HG03354 (cell line): ENCODE data around the gene CASP8AP2.
"Not testable (repeated sequence)": the region's sequence is repeated elsewhere in the genome, so short reads cannot be mapped to it uniquely, and the experiment has no call there.

Experiments
- ATAC-seq: cut with Tn5 transposase; IDR thresholded peaks from one replicate; pipeline ENCODE4 v1.9.1; 2021; ENCODE audit warnings: mild to moderate bottlenecking; ENCODE audit not compliant: unreplicated experiment, poor library complexity, severe bottlenecking

The CASP8AP2 gene

DNA sequence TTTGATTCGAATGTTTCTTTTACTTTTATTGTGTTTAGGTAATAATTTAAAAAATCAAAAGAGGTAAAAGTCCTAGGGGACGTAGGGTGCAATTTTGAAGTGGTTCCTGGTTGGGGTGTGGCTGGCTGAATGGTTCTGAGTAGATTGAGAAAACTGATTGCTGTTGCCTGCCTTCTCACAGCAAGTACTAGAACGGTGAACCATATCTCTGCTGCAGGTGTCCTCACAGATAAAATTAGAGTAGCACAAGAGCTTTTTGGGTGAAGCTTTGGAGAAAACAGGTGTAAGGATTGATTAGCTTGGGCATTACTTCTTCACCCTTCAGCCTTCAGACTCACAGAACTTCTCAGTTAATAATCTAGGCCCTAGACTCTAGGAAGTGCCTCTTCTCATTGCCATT lies 44.8 kb downstream of the CASP8AP2 start:
- no peak for ATAC-seq

DNA sequence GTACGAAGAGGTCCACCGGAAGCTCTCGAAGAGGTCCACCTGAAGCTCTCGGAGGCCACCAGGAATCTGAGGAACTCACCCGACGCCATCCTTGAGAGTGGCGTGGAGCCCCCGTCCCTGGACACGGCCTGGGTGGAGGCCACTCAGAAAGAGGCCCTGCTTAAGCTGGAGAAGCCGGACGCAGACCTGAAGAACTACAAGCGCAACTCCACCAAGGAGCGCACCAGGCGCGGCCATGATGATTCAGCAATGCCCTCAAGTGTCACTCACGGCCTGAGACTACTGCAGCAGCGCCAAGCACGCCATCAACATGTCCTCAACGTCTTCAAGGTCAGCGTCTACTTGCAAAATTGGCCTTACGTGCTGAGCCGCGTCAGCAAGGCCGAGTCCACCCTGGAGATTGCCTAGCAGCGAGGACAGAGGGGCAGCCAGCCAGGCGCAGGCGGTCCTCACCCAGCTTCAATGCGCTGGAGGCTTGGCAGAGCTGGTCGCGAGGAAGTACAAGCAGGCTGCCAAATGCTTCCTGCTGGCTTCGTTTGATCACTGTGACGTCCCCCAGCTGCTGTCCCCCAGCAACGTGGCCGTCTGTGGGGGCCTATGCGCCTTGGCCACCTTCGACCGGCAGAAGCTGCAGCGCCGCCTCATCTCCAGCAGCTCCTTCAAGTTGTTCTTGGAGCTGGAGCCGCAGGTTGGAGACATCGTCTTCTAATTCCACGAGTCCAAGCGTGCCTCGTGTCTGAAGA lies 56.9 kb downstream of the CASP8AP2 start:
- no peak for ATAC-seq

DNA sequence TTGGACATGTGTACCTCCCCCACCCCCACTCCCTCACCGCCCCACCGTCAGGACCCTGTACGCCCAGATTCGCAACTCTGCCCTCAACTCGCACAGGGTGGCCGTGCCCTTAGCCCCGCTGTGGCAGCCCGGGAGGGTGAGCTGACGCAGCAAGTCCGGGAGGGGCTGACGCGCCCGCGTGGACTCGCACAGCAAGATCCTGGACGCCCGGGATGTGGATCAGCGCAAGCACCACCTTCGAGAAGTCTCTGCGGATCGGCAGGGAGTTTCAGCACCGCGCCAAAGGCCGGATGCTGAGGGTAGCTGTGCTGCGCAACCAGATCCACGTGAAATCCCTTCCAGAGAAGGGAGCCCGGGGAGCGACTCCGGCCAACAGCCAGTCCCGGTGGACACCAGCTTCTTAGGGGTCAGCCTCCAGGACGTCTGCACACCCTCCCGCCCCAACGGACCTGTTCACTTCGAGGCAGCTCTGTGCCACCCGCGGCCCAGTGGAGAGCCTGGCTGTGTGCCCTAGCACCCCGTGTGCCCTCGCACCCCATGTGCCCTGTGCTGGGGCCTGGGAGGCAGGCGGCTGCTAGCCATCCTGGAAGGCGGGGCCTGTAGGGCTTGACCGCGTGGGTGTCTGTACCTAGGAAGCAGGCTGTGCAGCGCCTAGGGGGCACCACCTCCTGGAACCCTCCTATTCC lies 57.9 kb downstream of the CASP8AP2 start:
- ATAC-seq = no peak

DNA sequence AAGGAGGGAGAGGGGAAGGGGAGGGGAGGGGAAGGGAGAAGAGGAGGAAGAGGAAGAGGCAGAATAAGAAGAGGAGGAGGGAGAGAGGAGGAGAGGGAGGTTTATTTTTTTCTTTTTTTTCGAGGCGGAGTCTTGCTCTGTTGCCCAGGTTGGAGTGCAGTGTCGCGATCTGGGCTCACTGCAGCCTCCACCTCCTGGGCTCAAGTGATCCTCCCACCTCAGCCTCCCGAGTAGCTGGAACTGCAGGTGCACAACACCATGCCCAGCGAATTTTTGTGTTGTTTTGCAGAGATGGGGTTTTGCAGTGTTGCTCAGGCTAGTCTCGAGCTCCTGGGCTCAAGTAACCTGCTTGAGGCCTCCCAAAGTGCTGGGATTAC lies 58.4 kb downstream of the CASP8AP2 start:
- ATAC-seq = no peak

DNA sequence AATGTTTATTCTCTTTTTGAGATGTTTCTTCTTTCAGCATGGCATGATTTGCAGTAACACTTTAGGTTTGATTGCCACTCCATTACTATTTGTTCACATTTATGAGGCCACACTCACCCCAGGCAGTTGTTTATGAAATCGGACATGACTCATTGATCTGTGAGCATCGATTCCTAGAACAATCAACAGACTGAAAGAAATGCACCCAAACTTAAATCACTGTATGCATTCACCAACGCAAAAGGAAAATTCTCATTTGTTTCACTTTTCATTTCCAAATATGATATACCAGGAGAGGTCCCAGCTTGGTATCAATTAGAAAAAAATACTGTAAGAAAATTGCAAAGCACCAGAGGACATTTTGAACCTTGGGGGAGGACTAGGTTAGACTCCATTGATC lies 59.2 kb downstream of the CASP8AP2 start:
- no peak for ATAC-seq

DNA sequence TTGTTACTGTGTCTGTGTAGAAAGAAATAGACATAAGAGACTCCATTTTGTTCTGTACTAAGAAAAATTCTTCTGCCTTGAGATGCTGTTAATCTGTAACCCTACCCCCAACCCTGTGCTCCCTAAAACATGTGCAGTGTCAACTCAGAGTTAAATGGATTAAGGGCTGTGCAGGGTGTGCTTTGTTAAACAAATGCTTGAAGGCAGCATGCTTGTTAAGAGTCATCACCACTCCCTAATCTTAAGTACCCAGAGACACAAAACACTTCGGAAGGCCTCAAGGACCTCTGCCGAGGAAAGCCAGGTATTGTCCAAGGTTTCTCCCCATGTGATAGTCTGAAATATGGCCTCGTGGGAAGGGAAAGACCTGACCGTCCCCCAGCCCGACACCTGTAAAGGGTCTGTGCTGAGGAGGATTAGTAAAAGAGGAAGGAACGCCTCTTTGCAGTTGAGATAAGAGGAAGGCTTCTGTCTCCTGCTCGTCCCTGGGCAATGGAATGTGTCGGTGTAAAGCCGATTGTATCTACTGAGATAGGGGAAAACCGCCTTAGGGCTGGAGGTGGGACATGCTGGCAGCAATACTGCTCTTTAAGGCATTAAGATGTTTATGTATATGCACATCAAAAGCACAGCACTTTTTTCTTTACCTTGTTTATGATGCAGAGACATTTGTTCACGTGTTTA lies 61.3 kb downstream of the CASP8AP2 start:
- ATAC-seq = not testable (repeated sequence)

DNA sequence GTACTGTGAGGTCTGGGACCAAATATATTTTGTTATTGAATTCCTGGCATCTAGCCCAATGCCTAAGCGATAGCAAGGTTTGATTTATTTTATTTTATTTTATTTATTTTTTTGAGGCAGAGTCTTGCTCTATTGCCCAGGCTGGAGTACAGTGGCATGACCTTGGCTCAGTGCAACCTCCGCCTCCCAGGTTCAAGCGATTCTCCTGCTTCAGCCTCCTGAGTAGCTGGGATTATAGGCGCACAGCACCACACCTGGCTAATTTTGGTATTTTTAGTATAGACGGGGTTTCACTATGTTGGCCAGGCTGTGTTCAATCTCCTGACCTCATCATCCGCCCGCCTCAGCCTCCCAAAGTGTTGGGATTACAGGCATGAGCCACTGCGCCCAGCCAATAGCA lies 62.9 kb downstream of the CASP8AP2 start:
- ATAC-seq = not testable (repeated sequence)

DNA sequence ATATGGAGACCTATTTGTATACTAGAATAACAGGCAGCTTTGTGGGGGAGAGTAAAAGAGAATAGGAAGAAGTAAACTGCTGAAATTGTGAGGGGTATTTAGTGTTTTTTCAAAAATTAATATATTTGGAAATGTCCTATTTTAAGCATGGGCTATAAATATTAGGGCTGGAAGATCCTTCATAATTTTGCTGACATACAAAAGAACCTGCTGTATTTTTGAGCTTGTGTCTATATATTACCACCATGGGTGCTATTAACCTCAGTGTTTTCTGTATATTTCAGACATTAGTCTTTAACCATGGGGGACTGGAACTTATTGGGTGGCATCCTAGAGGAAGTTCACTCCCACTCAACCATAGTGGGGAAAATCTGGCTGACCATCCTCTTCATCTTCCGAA lies 64.5 kb downstream of the CASP8AP2 start, which contains the start of gene GJA10:
GJA10 (plus strand) TSS at position 301 of the 400 bp plus-strand sequence; CDS start at position 301, 0 bp downstream.
- no peak for ATAC-seq

DNA sequence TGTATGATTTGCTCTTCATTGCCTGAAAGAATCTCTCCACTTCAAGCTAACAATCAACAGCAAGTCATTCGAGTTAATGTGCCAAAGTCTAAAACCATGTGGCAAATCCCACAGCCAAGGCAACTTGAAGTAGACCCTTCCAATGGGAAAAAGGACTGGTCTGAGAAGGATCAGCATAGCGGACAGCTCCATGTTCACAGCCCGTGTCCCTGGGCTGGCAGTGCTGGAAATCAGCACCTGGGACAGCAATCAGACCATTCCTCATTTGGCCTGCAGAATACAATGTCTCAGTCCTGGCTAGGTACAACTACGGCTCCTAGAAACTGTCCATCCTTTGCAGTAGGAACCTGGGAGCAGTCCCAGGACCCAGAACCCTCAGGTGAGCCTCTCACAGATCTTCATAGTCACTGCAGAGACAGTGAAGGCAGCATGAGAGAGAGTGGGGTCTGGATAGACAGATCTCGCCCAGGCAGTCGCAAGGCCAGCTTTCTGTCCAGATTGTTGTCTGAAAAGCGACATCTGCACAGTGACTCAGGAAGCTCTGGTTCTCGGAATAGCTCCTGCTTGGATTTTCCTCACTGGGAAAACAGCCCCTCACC lies 65.7 kb downstream of the CASP8AP2 start:
- ATAC-seq = no peak

DNA sequence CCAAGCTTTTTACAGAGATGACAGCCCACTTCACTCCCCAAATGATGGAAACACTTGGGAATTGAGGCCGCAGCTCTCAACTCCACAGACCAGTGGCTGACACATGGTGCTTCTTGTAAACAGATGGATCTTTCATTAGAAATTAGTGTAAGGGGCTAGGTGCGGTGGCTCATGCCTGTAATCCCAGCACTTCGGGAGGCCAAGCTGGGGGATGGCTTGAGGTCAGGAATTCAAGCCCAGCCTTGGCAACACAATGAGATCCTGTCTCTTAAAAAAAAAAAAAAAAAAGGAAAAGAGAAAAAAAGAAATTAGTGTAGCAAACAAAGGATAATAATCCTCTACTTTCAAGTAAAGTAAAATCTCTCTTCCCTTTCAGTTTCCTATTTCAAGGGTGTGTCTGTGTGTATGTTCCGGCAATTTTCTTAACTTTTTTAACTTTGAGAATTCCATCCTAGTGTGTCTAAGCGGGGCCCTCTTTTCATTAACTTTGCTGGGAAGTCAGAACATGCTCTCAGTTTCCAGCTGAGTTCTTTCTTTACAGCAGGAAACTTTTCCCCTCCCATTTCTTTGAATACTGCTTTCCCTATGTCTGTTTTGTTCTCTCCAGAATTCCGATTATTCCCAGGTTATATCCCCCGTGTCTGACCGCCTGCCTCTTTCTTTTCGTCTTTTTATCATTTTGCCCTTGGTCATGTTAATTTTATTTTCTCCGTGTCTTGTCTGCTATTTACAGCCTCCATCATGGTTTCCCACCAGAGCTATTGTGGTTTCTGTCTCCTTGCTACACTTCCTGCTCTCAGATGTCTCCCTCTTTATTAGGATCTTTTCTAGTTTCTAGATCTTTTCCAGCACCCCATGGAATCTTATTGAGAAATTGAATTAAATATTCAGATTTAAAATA lies 80.6 kb downstream of the CASP8AP2 start:
- ATAC-seq = not testable (repeated sequence)

DNA sequence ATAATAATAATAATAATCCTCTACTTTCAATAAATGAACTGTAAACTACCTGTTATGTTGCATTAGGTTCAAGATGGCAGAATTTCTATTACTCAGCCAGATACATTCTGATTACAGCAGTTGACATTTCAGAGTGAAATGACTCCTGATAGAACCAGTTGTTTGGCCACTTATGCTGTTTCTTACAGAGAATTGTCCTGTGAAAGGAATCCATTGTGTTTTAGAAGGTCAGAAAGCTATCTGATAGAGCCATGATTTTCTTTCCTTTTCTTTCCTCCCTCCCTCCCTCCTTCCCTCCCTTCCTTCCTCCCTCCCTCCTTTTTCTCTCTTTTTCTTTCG lies 81.2 kb downstream of the CASP8AP2 start:
- ATAC-seq = no peak

DNA sequence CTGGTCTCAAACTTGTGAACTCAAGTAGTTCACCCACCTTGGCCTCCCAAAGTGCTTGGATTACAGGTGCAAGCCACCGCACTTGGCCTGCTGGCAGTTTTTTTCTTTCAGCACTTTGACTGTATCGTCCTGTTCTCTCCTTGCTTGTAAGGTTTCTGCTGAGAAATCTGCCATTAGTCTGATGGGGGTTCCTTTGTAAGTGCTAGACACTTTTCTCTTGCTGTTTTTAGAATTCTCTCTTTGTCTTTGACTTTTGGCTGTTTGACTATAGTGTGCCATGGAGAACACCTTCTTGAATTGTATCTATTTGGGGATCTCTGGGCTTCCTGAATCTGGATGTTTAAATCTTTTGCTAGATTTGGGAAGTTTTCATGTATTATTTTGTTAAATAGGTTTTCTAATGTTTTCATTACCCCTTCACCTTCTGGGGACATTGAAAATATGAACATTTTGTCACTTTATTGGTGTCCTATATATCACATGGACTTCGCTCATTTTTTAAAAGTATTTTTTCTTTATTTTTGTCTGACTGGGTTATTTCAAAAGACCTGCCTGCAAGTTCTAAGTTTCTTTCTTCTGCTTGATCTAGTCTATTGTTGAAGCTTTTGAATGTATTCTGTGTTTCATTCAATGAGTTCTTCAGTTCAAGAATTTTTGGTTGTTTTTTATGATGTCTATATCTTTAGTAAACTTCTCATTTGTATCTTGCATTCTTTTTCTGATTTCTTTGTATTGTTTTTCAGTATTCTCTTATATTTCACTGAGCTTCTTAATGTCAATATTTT lies 86.6 kb downstream of the CASP8AP2 start:
- ATAC-seq = no peak

DNA sequence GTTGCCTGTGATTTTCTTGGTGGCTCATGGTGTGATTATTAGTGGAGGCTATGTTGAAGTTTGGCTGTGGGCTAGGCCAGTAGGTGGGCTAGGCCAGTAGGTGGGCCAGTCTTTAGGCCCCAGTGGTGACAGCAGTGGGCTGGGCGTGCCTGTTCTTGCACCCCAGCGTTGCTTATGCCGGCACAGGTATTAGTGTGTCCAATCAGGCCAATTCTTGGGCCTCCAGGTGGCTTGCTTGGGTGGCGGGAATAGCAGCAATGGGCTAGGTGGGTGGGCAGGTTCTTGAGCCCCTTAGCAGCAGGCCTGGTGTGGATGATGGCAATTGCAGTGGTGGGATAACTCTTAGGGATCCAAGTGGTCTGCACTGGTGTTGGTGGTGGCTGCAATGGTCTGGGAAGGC lies 87.5 kb downstream of the CASP8AP2 start:
- ATAC-seq = no peak

DNA sequence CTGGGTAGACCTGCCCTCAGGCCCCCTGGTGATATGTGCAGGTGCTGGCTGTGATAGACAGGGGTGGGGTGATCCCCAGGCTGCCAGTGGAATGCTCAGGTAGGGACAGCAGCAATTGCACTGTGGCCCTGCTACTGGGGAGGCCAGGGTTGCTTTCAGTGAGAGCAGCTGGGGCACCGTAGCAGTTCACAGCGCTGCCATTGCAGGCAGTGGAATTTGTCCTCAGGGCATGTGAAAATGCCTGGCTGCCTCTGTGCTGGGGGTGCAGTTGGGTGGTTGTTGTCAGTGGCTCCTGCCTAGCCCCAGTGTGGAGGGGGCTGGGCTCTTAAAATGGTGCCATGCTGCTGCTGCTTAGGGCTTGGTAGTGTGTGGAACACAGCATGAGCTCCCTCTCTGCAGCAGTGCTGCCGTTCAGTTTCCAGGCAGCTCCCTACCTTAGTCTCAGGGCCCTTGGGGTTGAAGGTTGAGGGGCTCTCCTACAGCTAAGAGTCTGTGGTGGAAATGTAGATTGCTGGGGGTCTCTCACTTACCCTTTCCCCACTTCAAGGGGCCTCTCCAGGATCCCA lies 88.2 kb downstream of the CASP8AP2 start:
- no peak for ATAC-seq
